GM21825 (cell line): ENCODE results near the gene SWAP70.

ENCODE experiments used
- ATAC-seq: cut with Tn5 transposase; IDR thresholded peaks from one replicate; pipeline ENCODE4 v1.9.1; 2021; ENCODE audit warnings: mild to moderate bottlenecking, moderate library complexity; ENCODE audit not compliant: unreplicated experiment

Gene SWAP70

GRCh38 chr11:9773524-9773923, 109.6 kb downstream of the SWAP70 start:
- no peak for ATAC-seq

GRCh38 chr11:9774109-9774508, 110.2 kb downstream of the SWAP70 start:
- no peak for ATAC-seq

GRCh38 chr11:9774591-9775397, 110.9 kb downstream of the SWAP70 start:
- ATAC-seq = no peak

GRCh38 chr11:9775398-9775779, 111.5 kb downstream of the SWAP70 start:
- no peak for ATAC-seq

GRCh38 chr11:9776203-9776602, 112.3 kb downstream of the SWAP70 start:
- no peak for ATAC-seq

- no peak for ATAC-seq
These were observed 113.2 kb downstream of the SWAP70 start for GRCh38 chr11:9777066-9777465.

GRCh38 chr11:9777525-9777924, 113.6 kb downstream of the SWAP70 start:
- ATAC-seq = no peak

- no peak for ATAC-seq
These were observed 117.1 kb downstream of the SWAP70 start for GRCh38 chr11:9780929-9781328.

- ATAC-seq = no peak
These were observed 120.1 kb downstream of the SWAP70 start for GRCh38 chr11:9783986-9784385.

GRCh38 chr11:9784602-9785315, 120.9 kb downstream of the SWAP70 start:
- no peak for ATAC-seq

- no peak for ATAC-seq
These were observed 123.4 kb downstream of the SWAP70 start for GRCh38 chr11:9787260-9787659.

GRCh38 chr11:9787981-9788521, 124.2 kb downstream of the SWAP70 start:
- ATAC-seq = no peak

- ATAC-seq = no peak
These were observed 126.0 kb downstream of the SWAP70 start for GRCh38 chr11:9789910-9790309.

- ATAC-seq = no peak
These were observed 126.8 kb downstream of the SWAP70 start for GRCh38 chr11:9790703-9791102.

GRCh38 chr11:9796266-9796665, 132.4 kb downstream of the SWAP70 start:
- ATAC-seq = no peak

- ATAC-seq = no peak
These were observed 133.0 kb downstream of the SWAP70 start for GRCh38 chr11:9796854-9797253.

- no peak for ATAC-seq
These were observed 133.4 kb downstream of the SWAP70 start for GRCh38 chr11:9797300-9797699.

- no peak for ATAC-seq
These were observed 136.0 kb downstream of the SWAP70 start for GRCh38 chr11:9799886-9800285.

- no peak for ATAC-seq
These were observed 138.5 kb downstream of the SWAP70 start for GRCh38 chr11:9802291-9802861.
